ENCODE measurements around the gene XYLT1. TPM values are rescaled to one million over a fixed set of nuclear protein-coding genes. Genes with fewer than 3 reads are reported as not detected.

XYLT1 gene
- total and polyA plus RNA-seq, 8 donors, result 6.0 to 8.4 (median 7.3) TPM

GRCh38 chr16:17251496-17251895 is 219.3 kb downstream of the XYLT1 start:
- intact Hi-C loops (cut with DNase I), result no loop called here
- no peak overlapping the region for H3K4me3 ChIP-seq
- H3K36me3 ChIP-seq, result no peaks in the 10 kb centered on the region
- ATAC-seq (no peak), DNase-seq (no peak)
- TF ChIP-seq CTCF (IDR thresholded peaks at IDR 0.05), result no peak
- no peaks in the 10 kb centered on the region for H3K27me3 ChIP-seq
- no peaks in the 10 kb centered on the region for H3K9me3 ChIP-seq
- H3K4me1 ChIP-seq, result no peaks in the 10 kb centered on the region
- no peak overlapping the region for H3K27ac ChIP-seq

GRCh38 chr16:17246974-17247732 is 223.6 kb downstream of the XYLT1 start:
- ATAC-seq, result no peak
- Histone ChIP-seq H3K9me3 (no peaks in the 10 kb centered on the region), H3K4me1 (no peaks in the 10 kb centered on the region), H3K27ac (no peak overlapping the region), H3K27me3 (no peaks in the 10 kb centered on the region), H3K36me3 (no peaks in the 10 kb centered on the region), H3K4me3 (no peak overlapping the region)
- intact Hi-C loops (cut with DNase I), result no loop called here
- no peak for TF ChIP-seq CTCF (IDR thresholded peaks at IDR 0.05)
- peak in 1 of 4 donors; percentile 59 for DNase-seq

GRCh38 chr16:17246268-17246885 is 224.4 kb downstream of the XYLT1 start:
- ATAC-seq, result no peak
- no peaks in the 10 kb centered on the region for H3K27me3 ChIP-seq
- no peak overlapping the region for H3K27ac ChIP-seq
- TF ChIP-seq CTCF (IDR thresholded peaks at IDR 0.05), result no peak
- H3K4me1 ChIP-seq, result no peaks in the 10 kb centered on the region
- H3K9me3 ChIP-seq, result no peaks in the 10 kb centered on the region
- no peaks in the 10 kb centered on the region for H3K36me3 ChIP-seq
- no peak for DNase-seq
- no peak overlapping the region for H3K4me3 ChIP-seq
- intact Hi-C loops (cut with DNase I), result no loop called here

- H3K27ac ChIP-seq, result no peak overlapping the region
- H3K27me3 ChIP-seq, result no peaks in the 10 kb centered on the region
- no peaks in the 10 kb centered on the region for H3K9me3 ChIP-seq
- intact Hi-C loops (cut with DNase I), result no loop called here
- DNase-seq (no peak), ATAC-seq (no peak)
- no peaks in the 10 kb centered on the region for H3K4me1 ChIP-seq
- no peak overlapping the region for H3K4me3 ChIP-seq
- TF ChIP-seq CTCF (IDR thresholded peaks at IDR 0.05), result no peak
- no peaks in the 10 kb centered on the region for H3K36me3 ChIP-seq
Measured at GRCh38 chr16:17245776-17246175, 225.0 kb downstream of the XYLT1 start.

GRCh38 chr16:17244872-17245551 is 225.7 kb downstream of the XYLT1 start:
- no peak for TF ChIP-seq CTCF (IDR thresholded peaks at IDR 0.05)
- H3K27me3 ChIP-seq, result no peaks in the 10 kb centered on the region
- no peak overlapping the region for H3K4me3 ChIP-seq
- no peaks in the 10 kb centered on the region for H3K36me3 ChIP-seq
- DNase-seq (no peak), ATAC-seq (no peak)
- intact Hi-C loops (cut with DNase I), result no loop called here
- H3K27ac ChIP-seq, result no peak overlapping the region
- no peaks in the 10 kb centered on the region for H3K4me1 ChIP-seq
- H3K9me3 ChIP-seq, result no peaks in the 10 kb centered on the region
